Stimulated activated CD4-positive, alpha-beta T cell treated with anti-CD3 and anti-CD28 coated beads, Interleukin-15, amount 100 ng/mL, for 48 hours (primary cell): ENCODE results near the gene POM121L12.

ENCODE experiments used
- DNase-seq, 2 donors: peaks; one replicate each; pipeline ENCODE4 v3.0.0-alpha.2; 2020; ENCODE audit warnings: low read depth in 2 of 2

The POM121L12 gene

GRCh38 chr7:53035499-53036412 lies at the start of gene POM121L12:
Gene POM121L12, plus strand, starts transcription at chr7:53035633. Its CDS starts 39 bp downstream, at chr7:53035672.
- DNase-seq, result no peak

GRCh38 chr7:52992001-52992400 lies 43.4 kb upstream of the POM121L12 start:
- DNase-seq, result no peak

- no peak for DNase-seq
Measured at GRCh38 chr7:52992479-52993162, 42.8 kb upstream of the POM121L12 start.

GRCh38 chr7:52995676-52996075 lies 39.8 kb upstream of the POM121L12 start:
- no peak for DNase-seq

- no peak for DNase-seq
Measured at GRCh38 chr7:53001221-53001620, 34.2 kb upstream of the POM121L12 start.

- DNase-seq, result no peak
Measured at GRCh38 chr7:53002389-53002788, 33.0 kb upstream of the POM121L12 start.

- no peak for DNase-seq
Measured at GRCh38 chr7:53003653-53004445, 31.6 kb upstream of the POM121L12 start.

- no peak for DNase-seq
Measured at GRCh38 chr7:53013925-53014324, 21.5 kb upstream of the POM121L12 start.

- no peak for DNase-seq
Measured at GRCh38 chr7:53015463-53015862, 20.0 kb upstream of the POM121L12 start.

GRCh38 chr7:53022893-53023292 lies 12.5 kb upstream of the POM121L12 start:
- DNase-seq, result no peak

GRCh38 chr7:53048638-53049037 lies 13.2 kb downstream of the POM121L12 start:
- no peak for DNase-seq

GRCh38 chr7:53050433-53050832 lies 15.0 kb downstream of the POM121L12 start:
- no peak for DNase-seq

- DNase-seq, result no peak
Measured at GRCh38 chr7:53059591-53059990, 24.2 kb downstream of the POM121L12 start.

GRCh38 chr7:53060066-53060465 lies 24.6 kb downstream of the POM121L12 start:
- DNase-seq, result no peak

- DNase-seq, result no peak
Measured at GRCh38 chr7:53062796-53063195, 27.4 kb downstream of the POM121L12 start.

- no peak for DNase-seq
Measured at GRCh38 chr7:53068673-53069072, 33.2 kb downstream of the POM121L12 start.

- DNase-seq, result no peak
Measured at GRCh38 chr7:53070883-53071282, 35.5 kb downstream of the POM121L12 start.
